HG03103 (cell line): ENCODE measurements around the gene NUBP2.

Experiments
- ATAC-seq: cut with Tn5 transposase; IDR thresholded peaks from one replicate; pipeline ENCODE4 v1.9.1; 2021; ENCODE audit warnings: low read depth; ENCODE audit not compliant: unreplicated experiment

Gene NUBP2

GRCh38 chr16:1771188-1771863 is 11.4 kb upstream of the NUBP2 start, which contains the start of gene NME3:
Gene NME3, minus strand, starts transcription at chr16:1771543. Its CDS starts 9 bp downstream, at chr16:1771534.
- no peak for ATAC-seq

GRCh38 chr16:1771864-1772361 is 10.8 kb upstream of the NUBP2 start:
- ATAC-seq: no peak

GRCh38 chr16:1772362-1772907 is 10.3 kb upstream of the NUBP2 start, which contains the start of gene EME2:
Gene EME2, plus strand, starts transcription at chr16:1772810. Its CDS starts 418 bp downstream, at chr16:1773228.
- no peak for ATAC-seq

- peak; percentile 45 for ATAC-seq
Observed at GRCh38 chr16:1772908-1773702, 9.7 kb upstream of the NUBP2 start, which contains the start of gene MRPS34. Gene MRPS34, minus strand, starts transcription at chr16:1773134. Its CDS starts 15 bp downstream, at chr16:1773119.

GRCh38 chr16:1773703-1774447 is 8.9 kb upstream of the NUBP2 start:
- ATAC-seq: no peak

GRCh38 chr16:1774448-1774780 is 8.3 kb upstream of the NUBP2 start:
- no peak for ATAC-seq

GRCh38 chr16:1775006-1775845 is 7.5 kb upstream of the NUBP2 start:
- ATAC-seq: no peak

GRCh38 chr16:1775846-1776671 is 6.7 kb upstream of the NUBP2 start:
- ATAC-seq: no peak

- no peak for ATAC-seq
Observed at GRCh38 chr16:1776672-1776955, 6.1 kb upstream of the NUBP2 start.

- no peak for ATAC-seq
Observed at GRCh38 chr16:1776991-1777374, 5.8 kb upstream of the NUBP2 start.

GRCh38 chr16:1777375-1778199 is 5.2 kb upstream of the NUBP2 start:
- no peak for ATAC-seq

GRCh38 chr16:1778200-1779179 is 4.3 kb upstream of the NUBP2 start:
- ATAC-seq: no peak

- no peak for ATAC-seq
Observed at GRCh38 chr16:1779234-1779701, 3.5 kb upstream of the NUBP2 start.

GRCh38 chr16:1779741-1780676 is 2.8 kb upstream of the NUBP2 start:
- no peak for ATAC-seq

GRCh38 chr16:1780677-1781072 is 2.1 kb upstream of the NUBP2 start:
- ATAC-seq: no peak

- no peak for ATAC-seq
Observed at GRCh38 chr16:1781254-1781653, 1.5 kb upstream of the NUBP2 start.
